A673 (cell line): ENCODE results near the gene SIGLEC9. TPM values are rescaled to one million over a fixed set of nuclear protein-coding genes. Genes with fewer than 3 reads are reported as not detected.

ENCODE experiments used
- BruUV-seq: library from RNA; stranded (reverse); fragments of 400-500 nt; replicated peaks from 2 replicates; lab custom pipeline; 2021; lab: Mats Ljungman, UMichigan
- CTCF ChIA-PET: fragments of 300-600 bp; sonication (Branson Sonifier 250); formaldehyde crosslinking; loops from one replicate; lab custom pipeline; 2022; ENCODE audit warnings: antibody characterized with exemption; lab: Charles Lee
- POLR2A ChIA-PET: fragments of 300-600 bp; sonication (Branson Sonifier 250); formaldehyde crosslinking; loops from one replicate; lab custom pipeline; 2022; ENCODE audit warnings: antibody characterized with exemption; ENCODE audit not compliant: low non-redundant PET; lab: Charles Lee
- DNase-seq: peaks from one replicate; pipeline ENCODE4 v3.0.0-alpha.2; 2015; ENCODE audit warnings: low spot score
- H3K27ac ChIP-seq: fragments of 200-600 bp; sonication (generic); 2 replicates; pipeline ENCODE4 v1.5.1; 2016; ENCODE audit warnings: mixed run types, low read depth, mild to moderate bottlenecking, mixed read lengths, antibody characterized with exemption, low read length; ENCODE audit not compliant: poor library complexity, severe bottlenecking
- H3K27me3 ChIP-seq: fragments of 200-600 bp; sonication (generic); replicated peaks from 2 replicates; pipeline ENCODE4 v1.6.1; 2017; ENCODE audit warnings: mixed run types, low read depth, mild to moderate bottlenecking, mixed read lengths, antibody characterized with exemption, low read length; ENCODE audit not compliant: insufficient read depth, poor library complexity
- H3K36me3 ChIP-seq: fragments of 200-600 bp; sonication (generic); 2 replicates; pipeline ENCODE4 v1.6.1; 2016; ENCODE audit warnings: mixed run types, mild to moderate bottlenecking, mixed read lengths, antibody characterized with exemption, low read length; ENCODE audit not compliant: insufficient read depth, poor library complexity, severe bottlenecking
- H3K4me1 ChIP-seq: fragments of 200-600 bp; sonication (generic); 2 replicates; pipeline ENCODE4 v1.6.1; 2017; ENCODE audit warnings: mixed run types, mild to moderate bottlenecking, mixed read lengths, antibody characterized with exemption, low read length; ENCODE audit not compliant: insufficient read depth, poor library complexity, severe bottlenecking
- H3K4me3 ChIP-seq: fragments of 200-600 bp; sonication (generic); 2 replicates; pipeline ENCODE4 v1.5.1; 2016; ENCODE audit warnings: low read depth, mixed run types, mild to moderate bottlenecking, mixed read lengths, low read length; ENCODE audit not compliant: poor library complexity, severe bottlenecking
- H3K9me3 ChIP-seq: fragments of 200-600 bp; sonication (generic); 2 replicates; pipeline ENCODE4 v1.6.1; 2016; ENCODE audit warnings: mixed run types, low read depth, mild to moderate bottlenecking, mixed read lengths, antibody characterized with exemption, low read length; ENCODE audit not compliant: poor library complexity, severe bottlenecking
- EZH2 ChIP-seq: fragments of 200-600 bp; sonication (generic); IDR thresholded peaks from 2 replicates; pipeline ENCODE4 v1.6.1; 2017; ENCODE audit warnings: borderline replicate concordance, low read depth, mild to moderate bottlenecking, mixed read lengths, antibody characterized with exemption, low read length; ENCODE audit not compliant: poor library complexity, severe bottlenecking
- intact Hi-C: fragments of 100-400 bp; cut with micrococcal nuclease; formaldehyde crosslinking; loops from one replicate; pipeline ENCODE4 v1.10.0; 2022; ENCODE audit not compliant: unreplicated experiment
- total RNA-seq: library from RNA; stranded (reverse); gene quantifications from 2 replicates; pipeline ENCODE4 v1.2.3, GENCODE V29; 2021
- TF ChIP-seq, protein P1 (sequence below): fragments of 300-800, 200-600 bp; sonication (generic); conservative IDR thresholded peaks from 2 replicates; pipeline ENCODE4 v1.5.1; 2017; ENCODE audit warnings: low read depth, mild to moderate bottlenecking, antibody characterized with exemption, low read length, moderate library complexity, mixed read lengths

SIGLEC9 gene
- total RNA-seq, 1 experiment from 2014 or later: not detected

DNA sequence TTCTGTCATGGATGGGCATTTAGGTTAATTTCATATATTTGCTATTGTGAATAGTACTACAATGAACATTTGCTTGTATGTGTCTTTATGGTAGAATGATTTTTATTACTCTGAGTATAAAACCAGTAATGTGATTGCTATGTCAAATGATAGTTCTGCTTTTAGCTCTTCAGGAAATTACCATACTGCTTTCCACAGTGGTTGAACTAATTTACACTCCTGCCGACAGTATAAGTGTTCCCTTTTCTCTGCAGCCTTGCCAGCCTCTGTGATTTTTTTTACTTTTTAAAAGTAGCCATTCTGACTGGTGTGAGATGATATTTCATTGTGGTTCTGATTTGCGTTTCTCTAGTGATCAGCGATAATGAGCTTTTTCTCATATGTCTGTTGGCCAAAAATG is 23.9 kb downstream of the SIGLEC9 start:
- Histone ChIP-seq H3K27ac (no peak overlapping the region), H3K9me3 (no peaks in the 10 kb centered on the region), H3K36me3 (no peaks in the 10 kb centered on the region), H3K27me3 (peaks cover 5% of the 10 kb centered on the region), H3K4me1 (no peaks in the 10 kb centered on the region), H3K4me3 (no peak overlapping the region)
- ChIA-PET CTCF (no interaction called here), POLR2A (interaction anchor here (0.7 kb wide), 1 partner anchor 231 kb away, joined by 5 read pairs; no protein-coding TSS in a partner anchor)
- intact Hi-C loops: no loop called here
- no TSS peak for BruUV-seq
- TF ChIP-seq, protein P1, sequence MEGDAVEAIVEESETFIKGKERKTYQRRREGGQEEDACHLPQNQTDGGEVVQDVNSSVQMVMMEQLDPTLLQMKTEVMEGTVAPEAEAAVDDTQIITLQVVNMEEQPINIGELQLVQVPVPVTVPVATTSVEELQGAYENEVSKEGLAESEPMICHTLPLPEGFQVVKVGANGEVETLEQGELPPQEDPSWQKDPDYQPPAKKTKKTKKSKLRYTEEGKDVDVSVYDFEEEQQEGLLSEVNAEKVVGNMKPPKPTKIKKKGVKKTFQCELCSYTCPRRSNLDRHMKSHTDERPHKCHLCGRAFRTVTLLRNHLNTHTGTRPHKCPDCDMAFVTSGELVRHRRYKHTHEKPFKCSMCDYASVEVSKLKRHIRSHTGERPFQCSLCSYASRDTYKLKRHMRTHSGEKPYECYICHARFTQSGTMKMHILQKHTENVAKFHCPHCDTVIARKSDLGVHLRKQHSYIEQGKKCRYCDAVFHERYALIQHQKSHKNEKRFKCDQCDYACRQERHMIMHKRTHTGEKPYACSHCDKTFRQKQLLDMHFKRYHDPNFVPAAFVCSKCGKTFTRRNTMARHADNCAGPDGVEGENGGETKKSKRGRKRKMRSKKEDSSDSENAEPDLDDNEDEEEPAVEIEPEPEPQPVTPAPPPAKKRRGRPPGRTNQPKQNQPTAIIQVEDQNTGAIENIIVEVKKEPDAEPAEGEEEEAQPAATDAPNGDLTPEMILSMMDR: no peak
- TF ChIP-seq EZH2: no peak
- DNase-seq: no peak

DNA sequence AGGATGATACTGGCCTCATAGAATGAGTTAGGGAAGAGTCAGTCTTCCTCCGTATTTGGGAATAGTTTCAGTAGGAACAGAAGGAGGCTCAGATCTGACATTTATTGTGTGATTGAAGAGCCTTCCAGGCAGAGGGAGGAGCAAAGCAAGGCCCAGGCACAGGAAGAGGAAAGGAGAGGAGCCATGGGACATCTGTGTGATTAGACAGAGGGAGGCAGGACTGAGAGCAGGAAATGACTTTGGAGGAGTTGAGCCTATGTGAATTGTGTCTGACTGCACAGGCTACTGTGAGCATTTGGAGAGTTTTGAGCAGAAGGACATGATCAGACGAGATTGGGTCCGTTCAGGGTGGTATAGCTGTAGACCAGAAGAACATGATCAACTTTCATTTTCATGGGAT is 25.9 kb downstream of the SIGLEC9 start:
- no peaks in the 10 kb centered on the region for H3K4me1 ChIP-seq
- TF ChIP-seq, protein P1: no peak
- TF ChIP-seq EZH2: no peak
- H3K36me3 ChIP-seq: no peaks in the 10 kb centered on the region
- no peak overlapping the region for H3K27ac ChIP-seq
- H3K9me3 ChIP-seq: no peaks in the 10 kb centered on the region
- BruUV-seq: no TSS peak
- peaks cover 5% of the 10 kb centered on the region for H3K27me3 ChIP-seq
- intact Hi-C loops: no loop called here
- CTCF ChIA-PET: no interaction called here
- no peak for DNase-seq
- no peak overlapping the region for H3K4me3 ChIP-seq
- POLR2A ChIA-PET: no interaction called here

DNA sequence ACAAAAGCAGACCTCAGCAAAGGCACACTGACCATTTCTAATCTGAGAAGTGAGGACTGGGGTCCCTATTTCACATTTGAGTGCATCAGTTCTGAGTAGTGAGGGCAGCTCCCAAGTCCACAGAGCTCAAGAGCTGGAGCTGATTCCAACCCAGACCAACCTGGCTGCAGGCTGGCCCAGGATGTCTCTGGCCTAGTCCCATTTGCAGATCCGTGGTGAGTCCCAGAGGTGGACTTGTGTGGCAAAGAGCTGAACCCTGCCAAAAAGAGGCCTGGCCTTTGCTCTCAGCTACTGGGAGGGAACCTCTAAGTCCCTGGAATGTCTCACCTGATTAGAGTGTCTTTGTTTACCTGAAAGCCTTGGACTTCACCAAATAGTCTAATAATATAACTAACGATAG is 32.0 kb downstream of the SIGLEC9 start:
- Histone ChIP-seq H3K9me3 (no peaks in the 10 kb centered on the region), H3K27ac (no peak overlapping the region), H3K4me3 (no peak overlapping the region), H3K4me1 (no peaks in the 10 kb centered on the region), H3K36me3 (no peaks in the 10 kb centered on the region), H3K27me3 (peaks cover 5% of the 10 kb centered on the region)
- no peak for DNase-seq
- ChIA-PET CTCF (interaction anchor here (1.4 kb wide), 1 partner anchor 102 kb away, joined by 4 read pairs; no protein-coding TSS in a partner anchor), POLR2A (no interaction called here)
- no TSS peak for BruUV-seq
- intact Hi-C loops: no loop called here
- TF ChIP-seq, protein P1: no peak
- no peak for TF ChIP-seq EZH2
